ENCODE measurements around the gene RSPO4.

GRCh38 chr20:1035466-1035865 lies 33.4 kb upstream of the RSPO4 start:
- TF ChIP-seq CTCF (IDR thresholded peaks at IDR 0.05) (no peak), POLR2A (IDR thresholded peaks at IDR 0.05) (no peak)

Measured in body of pancreas (tissue), 4 donors.